ENCODE results near the gene CABLES2.
"Not testable (repeated sequence)": the region's sequence is repeated elsewhere in the genome, so short reads cannot be mapped to it uniquely, and the experiment has no call there.

CABLES2 gene

DNA sequence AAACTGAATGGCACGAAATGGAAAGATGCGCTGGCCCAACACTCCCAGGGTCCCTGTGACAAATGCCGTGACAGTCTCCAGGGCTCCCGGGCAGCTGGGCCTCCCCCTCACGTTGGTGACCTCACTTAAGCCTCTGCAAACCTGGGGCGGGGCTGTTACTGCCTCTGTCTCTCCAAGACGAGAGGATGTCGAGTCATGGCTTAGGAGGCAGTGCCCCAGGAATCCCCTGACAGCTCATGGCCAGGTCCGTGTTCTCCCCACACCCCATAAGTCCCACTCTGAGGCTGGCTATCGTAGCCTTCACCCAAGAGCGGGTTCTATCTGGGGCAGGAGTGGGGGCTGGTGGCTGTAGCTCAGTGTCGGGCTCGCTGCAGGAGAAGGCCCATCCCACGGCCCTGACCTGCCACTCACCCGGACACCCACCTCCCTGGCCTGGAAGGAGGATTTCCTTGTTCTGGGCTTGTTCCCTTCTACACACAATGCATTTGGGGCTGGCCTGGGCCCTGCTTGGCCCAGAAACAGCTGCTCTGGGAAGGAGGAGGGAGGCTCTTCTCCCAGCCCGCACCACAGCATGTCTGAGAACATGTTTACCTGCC, 25.8 kb downstream of the CABLES2 start:
- no peak for TF ChIP-seq CTCF (IDR thresholded peaks at IDR 0.05; ENCODE audit: low read depth, low read length)
- no peak for DNase-seq (ENCODE audit: extremely low read depth, low read depth)

- DNase-seq (ENCODE audit: extremely low read depth, low read depth), result no peak
- TF ChIP-seq CTCF (IDR thresholded peaks at IDR 0.05; ENCODE audit: low read depth, low read length), result no peak
These were observed 28.9 kb downstream of the CABLES2 start for GRCh38 chr20:62378215-62378614.

GRCh38 chr20:62377615-62378178, 29.4 kb downstream of the CABLES2 start:
- TF ChIP-seq CTCF (IDR thresholded peaks at IDR 0.05; ENCODE audit: low read depth, low read length), result no peak
- DNase-seq (ENCODE audit: extremely low read depth, low read depth), result no peak

GRCh38 chr20:62377064-62377461, 30.0 kb downstream of the CABLES2 start:
- DNase-seq (ENCODE audit: extremely low read depth, low read depth), result no peak

GRCh38 chr20:62376112-62377063, 30.7 kb downstream of the CABLES2 start:
- no peak for DNase-seq (ENCODE audit: extremely low read depth, low read depth)
- peak; percentile 42 for TF ChIP-seq CTCF (IDR thresholded peaks at IDR 0.05; ENCODE audit: low read depth, low read length)

More at GRCh38 chr20:62377064-62377461, 30.0 kb downstream of the CABLES2 start:
- no peak for TF ChIP-seq CTCF (IDR thresholded peaks at IDR 0.05; ENCODE audit: low read depth, low read length)

- no peak for TF ChIP-seq CTCF (IDR thresholded peaks at IDR 0.05; ENCODE audit: low read depth, low read length)
- no peak for DNase-seq (ENCODE audit: extremely low read depth, low read depth)
These were observed 32.5 kb downstream of the CABLES2 start for GRCh38 chr20:62374331-62375152.

DNA sequence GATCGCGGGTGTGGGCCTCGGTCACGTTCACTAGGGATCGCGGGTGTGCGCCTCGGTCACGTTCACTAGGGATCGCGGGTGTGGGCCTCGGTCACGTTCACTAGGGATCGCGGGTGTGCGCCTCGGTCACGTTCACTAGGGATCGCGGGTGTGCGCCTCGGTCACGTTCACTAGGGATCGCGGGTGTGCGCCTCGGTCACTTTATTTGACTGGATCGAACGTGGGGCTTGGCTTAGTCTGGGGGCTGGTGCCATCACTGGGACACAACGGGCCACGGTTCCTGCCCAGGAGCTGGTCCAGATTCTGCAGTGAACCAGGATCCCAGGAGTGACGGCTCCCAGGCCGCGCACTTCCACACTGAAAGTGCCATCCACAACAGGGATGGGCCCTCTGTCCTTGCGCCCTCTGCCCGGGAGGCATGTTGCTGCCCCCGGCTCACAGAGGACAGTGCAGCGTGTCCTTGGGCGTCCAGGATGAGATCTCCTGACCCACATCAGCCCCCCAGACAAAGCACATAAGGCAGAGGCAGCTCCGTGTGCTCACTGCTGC, 33.4 kb downstream of the CABLES2 start:
- not testable (repeated sequence) for DNase-seq (ENCODE audit: extremely low read depth, low read depth)

Measured in AG09319 (cell line).